Sigmoid colon (tissue), 4 donors: ENCODE measurements around the gene TPX2.

Source experiments
- EP300 ChIP-seq, 4 donors: sonication (generic); formaldehyde crosslinking; IDR thresholded peaks; one replicate each; pipeline ENCODE4 v1.6.1; 2017; ENCODE audit warnings: antibody characterized with exemption in 4 of 4
- POLR2AphosphoS5 ChIP-seq, 4 donors: sonication (generic); formaldehyde crosslinking; IDR thresholded peaks; one replicate each; pipeline ENCODE4 v1.6.1; 2017; ENCODE audit warnings: antibody characterized with exemption in 4 of 4
- TF ChIP-seq, protein P1 (sequence below), 4 experiments: fragments of 450-650 bp in 3 of 4; fragments of 200-600 bp in 1 of 4; IDR thresholded peaks; one replicate each; pipeline ENCODE4 v1.5.1; 2016 to 2019; ENCODE audit warnings: antibody characterized with exemption in 4 of 4, mild to moderate bottlenecking in 3 of 4, moderate library complexity in 2 of 4

DNA sequence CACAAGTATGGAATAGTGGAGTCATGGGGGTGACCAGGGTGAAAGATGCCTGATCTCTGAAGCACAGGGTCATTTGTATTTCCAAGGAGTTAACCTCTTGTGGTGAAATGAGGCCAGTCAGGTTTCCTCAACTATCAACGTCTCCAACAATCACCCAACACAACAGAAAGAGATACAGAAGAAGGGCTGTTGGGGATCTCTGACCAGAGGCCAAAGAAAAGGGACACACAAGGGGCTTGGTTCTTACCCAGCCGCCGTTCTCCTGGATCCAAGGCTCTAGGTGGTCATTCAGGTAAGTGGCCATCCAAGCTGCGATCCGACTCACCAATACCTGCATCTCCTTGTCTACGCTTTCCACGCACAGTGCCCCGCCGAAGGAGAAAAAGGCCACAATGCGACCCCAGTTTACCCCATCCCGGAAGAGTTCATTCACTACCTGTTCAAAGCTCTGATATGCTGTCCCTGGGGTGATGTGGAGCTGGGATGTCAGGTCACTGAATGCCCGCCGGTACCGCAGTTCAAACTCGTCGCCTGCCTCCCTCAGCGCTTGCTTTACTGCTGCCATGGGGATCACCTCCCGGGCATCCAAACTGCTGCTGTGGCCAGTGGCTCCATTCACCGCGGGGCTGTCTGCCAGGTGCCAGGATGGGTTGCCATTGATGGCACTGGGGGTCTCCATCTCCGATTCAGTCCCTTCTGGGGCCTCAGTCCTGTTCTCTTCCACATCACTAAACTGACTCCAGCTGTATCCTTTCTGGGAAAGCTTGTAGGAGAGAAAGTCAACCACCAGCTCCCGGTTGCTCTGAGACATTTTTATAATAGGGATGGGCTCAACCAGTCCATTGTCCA is 17.5 kb upstream of the TPX2 start:
- TF ChIP-seq, protein P1, sequence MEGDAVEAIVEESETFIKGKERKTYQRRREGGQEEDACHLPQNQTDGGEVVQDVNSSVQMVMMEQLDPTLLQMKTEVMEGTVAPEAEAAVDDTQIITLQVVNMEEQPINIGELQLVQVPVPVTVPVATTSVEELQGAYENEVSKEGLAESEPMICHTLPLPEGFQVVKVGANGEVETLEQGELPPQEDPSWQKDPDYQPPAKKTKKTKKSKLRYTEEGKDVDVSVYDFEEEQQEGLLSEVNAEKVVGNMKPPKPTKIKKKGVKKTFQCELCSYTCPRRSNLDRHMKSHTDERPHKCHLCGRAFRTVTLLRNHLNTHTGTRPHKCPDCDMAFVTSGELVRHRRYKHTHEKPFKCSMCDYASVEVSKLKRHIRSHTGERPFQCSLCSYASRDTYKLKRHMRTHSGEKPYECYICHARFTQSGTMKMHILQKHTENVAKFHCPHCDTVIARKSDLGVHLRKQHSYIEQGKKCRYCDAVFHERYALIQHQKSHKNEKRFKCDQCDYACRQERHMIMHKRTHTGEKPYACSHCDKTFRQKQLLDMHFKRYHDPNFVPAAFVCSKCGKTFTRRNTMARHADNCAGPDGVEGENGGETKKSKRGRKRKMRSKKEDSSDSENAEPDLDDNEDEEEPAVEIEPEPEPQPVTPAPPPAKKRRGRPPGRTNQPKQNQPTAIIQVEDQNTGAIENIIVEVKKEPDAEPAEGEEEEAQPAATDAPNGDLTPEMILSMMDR (IDR thresholded peaks at IDR 0.05) = no peak
- TF ChIP-seq POLR2AphosphoS5 (IDR thresholded peaks at IDR 0.05) (no peak), EP300 (IDR thresholded peaks at IDR 0.05) (no peak)
